NCI-H2227 treated with DMSO at 0.1 percent for 48 hours (cell line): Measurements from ENCODE around the gene FSTL4.

Source experiments
- DNase-seq: peaks from one replicate; lab custom pipeline; 2025; lab: John Stamatoyannopoulos, UW

The FSTL4 gene

GRCh38 chr5:133514456-133514855, 97.9 kb downstream of the FSTL4 start:
- no peak for DNase-seq

DNA sequence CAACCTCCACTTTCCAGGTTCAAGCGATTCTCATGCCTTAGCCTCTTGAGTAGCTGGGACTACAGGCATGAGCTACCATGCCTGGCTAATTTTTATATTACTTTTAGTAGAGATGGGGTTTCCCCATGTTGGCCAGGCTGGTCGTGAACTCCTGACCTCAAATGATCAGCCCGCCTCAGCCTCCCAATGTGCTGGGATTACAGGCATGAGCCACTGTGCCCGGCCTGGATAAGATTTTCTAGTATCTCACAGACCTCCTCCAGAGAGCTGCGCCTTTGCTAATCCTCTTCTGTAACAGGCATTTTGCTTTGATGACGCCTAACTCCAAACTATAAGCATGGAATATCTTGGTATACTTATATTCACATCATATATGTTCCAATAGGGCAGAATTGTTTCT, 99.4 kb downstream of the FSTL4 start:
- no peak for DNase-seq

DNA sequence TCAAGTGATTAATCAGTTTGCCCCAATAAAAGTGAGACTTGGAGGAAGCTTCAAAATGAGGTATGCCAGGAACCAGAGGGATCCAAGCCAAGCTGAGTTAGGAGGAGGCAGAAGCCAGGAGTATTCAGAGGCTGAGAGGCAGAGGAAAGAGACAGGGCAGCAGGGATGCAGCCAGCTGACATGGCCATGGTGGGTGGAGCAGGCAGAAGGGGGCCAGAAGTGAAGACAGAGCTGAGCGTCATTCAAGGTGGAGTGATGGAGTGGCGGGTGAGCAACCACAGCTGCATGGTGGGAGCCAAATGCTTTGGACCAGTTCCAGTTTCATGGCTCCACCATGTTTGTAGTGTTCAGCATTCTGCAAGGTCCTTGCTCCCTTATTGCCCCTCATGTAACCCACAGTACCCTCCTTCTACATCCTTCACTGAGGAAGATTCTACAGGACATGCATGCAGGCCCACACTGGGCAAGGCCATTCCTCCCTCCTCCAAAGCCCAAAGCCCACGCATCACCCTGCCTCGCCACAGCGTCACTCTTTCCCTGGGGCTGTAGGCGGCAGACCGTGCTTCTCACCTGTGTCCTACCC, 100.6 kb downstream of the FSTL4 start:
- DNase-seq, result no peak

GRCh38 chr5:133510634-133511262, 101.6 kb downstream of the FSTL4 start:
- no peak for DNase-seq

- DNase-seq, result no peak
Observed at GRCh38 chr5:133509742-133510079, 102.6 kb downstream of the FSTL4 start.

GRCh38 chr5:133508845-133509741, 103.2 kb downstream of the FSTL4 start:
- DNase-seq, result peak; percentile 37

DNA sequence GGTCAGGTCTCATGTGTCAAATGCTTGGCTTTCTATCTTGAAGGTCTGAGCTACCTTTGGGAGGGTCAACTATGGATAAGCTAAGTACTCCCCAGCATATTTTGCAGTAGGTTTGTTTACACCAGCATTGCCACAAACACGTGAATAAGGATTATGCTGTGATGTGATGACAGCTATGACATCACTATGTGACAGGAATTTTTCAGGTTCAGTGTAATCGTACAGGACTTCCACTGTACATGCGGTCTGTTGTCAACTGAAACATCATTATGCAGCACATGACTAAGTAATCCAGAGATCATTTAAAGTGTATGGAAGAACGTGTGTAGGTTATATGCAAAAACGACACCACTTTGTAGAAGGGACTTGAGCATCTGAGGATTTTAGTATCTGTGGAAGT, 104.0 kb downstream of the FSTL4 start:
- no peak for DNase-seq

GRCh38 chr5:133506181-133506580, 106.2 kb downstream of the FSTL4 start:
- DNase-seq, result peak; percentile 3

- DNase-seq, result no peak
Observed at GRCh38 chr5:133503511-133503910, 108.8 kb downstream of the FSTL4 start.

GRCh38 chr5:133499895-133500294, 112.4 kb downstream of the FSTL4 start:
- no peak for DNase-seq

- DNase-seq, result no peak
Observed at GRCh38 chr5:133497608-133498348, 114.6 kb downstream of the FSTL4 start.

DNA sequence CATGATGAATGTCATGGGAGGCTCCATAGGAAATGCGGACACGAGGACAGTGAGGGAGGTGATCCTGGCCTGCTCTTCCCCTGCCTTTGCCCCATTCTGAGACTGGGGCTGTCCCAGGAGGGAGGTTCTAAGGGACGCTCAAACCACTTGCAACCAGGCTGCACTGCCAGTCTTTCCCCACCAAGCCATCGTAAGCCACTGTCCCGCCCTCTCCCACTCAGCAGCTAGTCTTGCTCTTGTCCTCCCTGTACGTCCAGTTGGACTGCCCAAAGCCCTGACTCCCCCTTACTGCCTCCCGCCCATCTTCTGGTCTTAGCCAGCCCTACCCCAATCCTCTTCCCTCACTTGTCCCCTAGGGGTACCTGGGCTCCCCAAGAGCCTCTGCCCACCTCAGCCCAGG, 115.7 kb downstream of the FSTL4 start:
- no peak for DNase-seq

DNA sequence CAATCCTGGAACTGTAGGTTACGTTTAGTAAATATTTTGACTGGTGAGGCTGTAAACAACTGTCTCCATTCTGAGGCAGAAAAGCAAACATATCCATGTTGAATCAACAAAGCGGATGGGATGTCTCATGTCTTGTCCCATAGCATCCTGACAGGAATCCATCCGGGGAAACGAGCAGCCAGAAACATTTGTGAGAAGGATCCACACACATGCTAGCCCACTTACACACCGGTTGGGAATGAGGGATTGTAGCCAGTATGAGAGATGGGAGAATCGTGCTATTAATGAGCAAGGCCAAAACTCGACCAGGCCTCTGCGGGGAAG, 117.5 kb downstream of the FSTL4 start:
- DNase-seq, result no peak

GRCh38 chr5:133494232-133494922, 118.0 kb downstream of the FSTL4 start:
- no peak for DNase-seq

- no peak for DNase-seq
Observed at GRCh38 chr5:133489632-133490031, 122.7 kb downstream of the FSTL4 start.

- no peak for DNase-seq
Observed at GRCh38 chr5:133487093-133487492, 125.2 kb downstream of the FSTL4 start.

DNA sequence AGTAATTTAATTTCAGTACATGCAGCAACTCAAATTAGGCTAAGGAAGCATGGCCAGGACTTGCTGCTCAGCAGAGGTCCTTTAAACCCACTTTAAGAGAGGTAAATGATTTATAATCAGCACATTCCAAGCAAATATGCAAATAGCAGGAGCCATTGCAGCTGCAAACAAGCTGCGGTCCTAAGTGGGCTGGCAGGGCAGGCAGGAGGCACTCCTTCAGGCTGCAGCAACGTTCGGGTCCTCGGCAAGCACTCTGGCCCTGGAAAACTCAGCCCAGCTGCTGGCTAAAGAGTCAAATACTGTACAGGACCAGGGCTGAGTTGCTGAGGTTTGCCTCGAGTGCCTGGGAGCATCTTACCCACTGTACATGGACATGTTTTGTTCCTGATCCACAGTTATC, 126.9 kb downstream of the FSTL4 start:
- DNase-seq, result no peak

DNA sequence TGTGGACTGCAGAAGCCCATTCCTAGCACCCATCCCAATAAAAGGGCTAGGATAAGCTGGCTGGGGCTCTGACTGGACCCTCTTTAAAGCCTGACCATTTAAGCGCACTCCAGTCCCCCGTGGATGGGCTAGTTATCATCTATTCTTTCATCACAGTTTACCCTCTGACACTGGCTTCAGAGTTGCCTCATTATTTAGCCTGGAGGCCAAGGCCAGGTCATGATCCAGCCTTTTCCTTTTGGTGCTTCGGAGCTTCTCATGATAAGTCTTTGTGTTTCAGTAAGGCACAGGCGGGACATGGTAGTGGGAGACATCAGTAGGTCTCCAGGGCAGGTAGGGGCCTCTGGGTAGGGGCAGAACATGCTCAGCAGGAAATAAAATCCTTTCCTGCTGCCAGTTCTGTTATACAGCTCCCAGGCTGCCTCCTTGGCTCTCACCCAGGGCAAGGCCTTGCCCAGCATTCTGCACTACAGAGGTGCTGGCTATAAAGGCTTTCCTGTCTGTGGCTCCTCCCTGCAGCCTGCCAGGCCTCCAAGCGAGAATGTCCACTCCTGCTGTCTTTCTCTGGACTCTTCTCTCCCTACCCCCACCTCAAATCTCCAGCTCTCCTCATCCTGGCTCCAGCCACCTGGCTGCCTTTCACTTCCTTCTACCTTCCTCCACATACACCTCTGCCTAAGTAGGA, 128.8 kb downstream of the FSTL4 start:
- DNase-seq, result no peak

- DNase-seq, result no peak
Observed at GRCh38 chr5:133482028-133482427, 130.3 kb downstream of the FSTL4 start.

DNA sequence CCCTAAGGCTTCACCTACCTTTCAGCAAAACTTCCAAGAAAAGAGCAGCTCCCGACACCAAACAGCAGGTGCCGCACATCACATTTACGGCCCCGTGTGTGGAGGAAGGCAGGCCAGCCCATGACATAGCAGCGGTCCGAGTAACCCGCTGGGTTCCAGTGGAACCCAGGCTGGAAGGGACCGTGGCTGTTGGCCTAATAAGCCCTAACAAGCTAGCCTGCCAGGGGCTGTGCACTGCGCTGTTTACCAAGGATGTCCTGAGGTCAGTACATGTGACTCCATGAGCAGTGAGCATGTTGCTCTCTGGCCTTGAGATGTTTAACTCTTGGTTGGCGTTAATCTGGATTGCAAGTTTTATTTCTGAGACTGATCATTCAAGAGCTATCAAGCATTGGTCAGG, 131.5 kb downstream of the FSTL4 start:
- no peak for DNase-seq

- no peak for DNase-seq
Observed at GRCh38 chr5:133480366-133480765, 132.0 kb downstream of the FSTL4 start.
